Right atrium auricular region (tissue), 2 donors: ENCODE measurements around the gene COL27A1. TPM values are rescaled to one million over a fixed set of nuclear protein-coding genes. Genes with fewer than 3 reads are reported as not detected.

Experiments used
- DNase-seq: peaks from one replicate; pipeline ENCODE4 v3.0.0-alpha.2; 2019; ENCODE audit warnings: low spot score
- H3K27ac ChIP-seq, 2 donors: fragments of 200-600 bp; sonication (generic); 1 replicate in 1 of 2; 2 replicates in 1 of 2; pipeline ENCODE4 v1.5.1; 2016 to 2019
- H3K27me3 ChIP-seq, 2 donors: fragments of 200-600 bp; sonication (generic); one replicate each; pipeline versions ENCODE4 v1.5.1 to v1.6.0; 2017 to 2019
- H3K36me3 ChIP-seq: fragments of 200-600 bp; sonication (generic); one replicate; pipeline ENCODE4 v1.5.1; 2016
- H3K4me1 ChIP-seq, 2 donors: fragments of 200-600 bp; sonication (generic); one replicate each; pipeline versions ENCODE4 v1.5.1 to v1.6.0; 2017 to 2019
- H3K4me3 ChIP-seq, 2 donors: fragments of 200-600 bp; sonication (generic); 1 replicate in 1 of 2; 2 replicates in 1 of 2; pipeline ENCODE4 v1.5.1; 2017 to 2019; ENCODE audit warnings: mild to moderate bottlenecking in 1 of 2, moderate library complexity in 1 of 2
- H3K9me3 ChIP-seq, 2 donors: fragments of 200-600 bp; sonication (generic); one replicate each; pipeline ENCODE4 v1.5.1; 2019
- CTCF ChIP-seq, 2 donors: fragments of 200-600 bp; sonication (generic); IDR thresholded peaks; one replicate each; pipeline ENCODE4 v1.5.1; 2019; ENCODE audit warnings: antibody characterized with exemption in 2 of 2
- total RNA-seq, 2 donors: library from RNA; depleted of rRNA; stranded (reverse); fragments of >200 nt; gene quantifications; one replicate each; pipeline ENCODE4 v1.1.0, GENCODE V29; 2016

COL27A1 gene
- total RNA-seq, 2 donors from 2014 or later, result 1.5 to 2.7 TPM

DNA sequence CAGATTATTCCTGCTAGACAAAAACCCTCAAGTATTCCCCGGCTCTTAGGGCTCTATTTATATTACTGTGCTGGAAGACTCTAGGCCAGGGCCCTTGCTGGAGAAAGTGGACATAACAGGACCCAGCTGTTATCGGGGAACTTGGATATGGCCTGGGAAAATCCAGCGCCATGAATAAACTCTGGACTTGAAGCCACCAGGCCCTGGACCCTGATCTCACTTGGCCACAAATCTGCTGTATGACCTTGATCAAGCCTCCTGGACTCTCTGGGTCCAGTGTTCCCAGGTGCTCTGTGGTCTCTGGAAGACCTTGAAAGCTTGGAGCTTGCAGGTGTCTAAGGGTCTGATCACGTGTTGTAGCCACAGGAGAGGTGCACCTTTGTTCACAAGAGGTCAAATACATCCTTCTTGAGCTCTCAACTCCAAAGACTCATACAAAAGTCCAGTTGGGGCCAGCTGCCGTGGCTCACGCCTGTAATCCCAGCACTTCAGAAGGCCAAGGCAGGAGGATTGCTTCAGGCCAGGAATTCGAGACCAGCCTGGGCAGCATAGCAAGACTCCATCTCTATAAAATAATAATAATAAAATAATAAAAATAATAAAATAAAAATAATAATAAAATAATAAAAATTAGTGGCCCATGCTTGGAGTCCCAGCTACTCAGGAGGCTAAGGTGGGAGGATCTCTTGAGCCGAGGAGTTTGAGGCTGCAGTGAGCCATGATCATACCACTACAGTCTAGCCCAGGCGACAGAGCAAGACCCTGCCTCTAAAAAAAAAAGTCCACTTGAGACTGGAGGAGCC lies 26.5 kb downstream of the COL27A1 start:
- TF ChIP-seq CTCF (IDR thresholded peaks at IDR 0.05), result no peak
- Histone ChIP-seq H3K36me3 (no peaks in the 10 kb centered on the region), H3K27ac (peak overlapping the region; percentile 49 to 55), H3K27me3 (no peaks in the 10 kb centered on the region), H3K4me3 (no peak overlapping the region), H3K4me1 (peaks cover 0 to 61% of the 10 kb centered on the region in 2 donors), H3K9me3 (no peaks in the 10 kb centered on the region)
- no peak for DNase-seq

DNA sequence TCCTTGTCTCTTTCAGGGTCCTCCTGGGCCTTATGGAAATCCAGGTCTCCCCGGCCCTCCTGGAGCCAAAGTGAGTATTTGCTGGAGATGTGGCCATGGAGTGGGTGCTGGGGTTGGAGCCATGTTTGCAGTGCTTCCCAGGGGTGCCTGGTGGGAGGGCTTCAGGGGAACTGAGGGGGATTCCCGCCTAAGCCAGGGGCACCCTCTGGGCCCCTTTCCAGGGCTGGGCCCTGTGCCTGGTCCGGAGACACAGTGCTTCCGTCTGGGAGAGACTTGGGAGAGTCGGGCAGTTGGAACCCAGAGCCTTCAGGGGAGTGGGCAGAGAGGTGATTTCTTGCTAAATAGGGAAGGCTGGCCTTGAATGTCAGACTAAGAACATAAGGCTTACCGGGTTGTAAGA lies 27.7 kb downstream of the COL27A1 start:
- Histone ChIP-seq H3K9me3 (no peaks in the 10 kb centered on the region), H3K27me3 (no peaks in the 10 kb centered on the region), H3K4me3 (no peak overlapping the region), H3K4me1 (peaks cover 0 to 49% of the 10 kb centered on the region in 2 donors), H3K27ac (no peak overlapping the region), H3K36me3 (no peaks in the 10 kb centered on the region)
- no peak for DNase-seq
- no peak for TF ChIP-seq CTCF (IDR thresholded peaks at IDR 0.05)

DNA sequence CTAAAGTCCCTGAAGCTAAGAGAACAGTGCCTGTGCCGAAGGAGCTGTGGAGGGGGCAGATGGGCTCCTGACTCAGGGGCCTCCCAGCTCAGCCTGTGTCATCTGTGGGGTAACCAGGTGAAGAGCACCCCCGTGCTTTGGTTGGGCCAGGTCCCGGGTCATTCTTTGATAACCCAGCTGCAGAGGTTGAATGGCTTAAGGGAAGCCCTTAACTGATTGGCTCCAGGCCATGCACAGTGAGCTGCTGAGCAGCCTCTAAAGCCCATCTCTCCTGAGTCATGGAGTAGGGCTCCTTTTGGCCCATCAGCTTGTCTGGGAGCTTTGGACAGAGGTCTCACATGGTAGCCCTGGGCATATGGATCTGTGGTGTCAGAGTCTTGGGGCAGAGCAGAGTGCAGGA lies 28.7 kb downstream of the COL27A1 start:
- no peaks in the 10 kb centered on the region for H3K36me3 ChIP-seq
- TF ChIP-seq CTCF (IDR thresholded peaks at IDR 0.05), result no peak
- H3K9me3 ChIP-seq, result no peaks in the 10 kb centered on the region
- H3K27ac ChIP-seq, result no peak overlapping the region
- DNase-seq, result no peak
- H3K4me3 ChIP-seq, result no peak overlapping the region
- peaks cover 0 to 38% of the 10 kb centered on the region in 2 donors for H3K4me1 ChIP-seq
- H3K27me3 ChIP-seq, result no peaks in the 10 kb centered on the region

- H3K27me3 ChIP-seq, result no peaks in the 10 kb centered on the region
- peaks cover 0 to 6% of the 10 kb centered on the region in 2 donors for H3K9me3 ChIP-seq
- DNase-seq, result no peak
- H3K4me3 ChIP-seq, result no peak overlapping the region
- no peaks in the 10 kb centered on the region for H3K36me3 ChIP-seq
- no peak overlapping the region for H3K27ac ChIP-seq
- TF ChIP-seq CTCF (IDR thresholded peaks at IDR 0.05), result no peak
- peaks cover 0 to 33% of the 10 kb centered on the region in 2 donors for H3K4me1 ChIP-seq
Observed at GRCh38 chr9:114184866-114185265, 29.5 kb downstream of the COL27A1 start.

DNA sequence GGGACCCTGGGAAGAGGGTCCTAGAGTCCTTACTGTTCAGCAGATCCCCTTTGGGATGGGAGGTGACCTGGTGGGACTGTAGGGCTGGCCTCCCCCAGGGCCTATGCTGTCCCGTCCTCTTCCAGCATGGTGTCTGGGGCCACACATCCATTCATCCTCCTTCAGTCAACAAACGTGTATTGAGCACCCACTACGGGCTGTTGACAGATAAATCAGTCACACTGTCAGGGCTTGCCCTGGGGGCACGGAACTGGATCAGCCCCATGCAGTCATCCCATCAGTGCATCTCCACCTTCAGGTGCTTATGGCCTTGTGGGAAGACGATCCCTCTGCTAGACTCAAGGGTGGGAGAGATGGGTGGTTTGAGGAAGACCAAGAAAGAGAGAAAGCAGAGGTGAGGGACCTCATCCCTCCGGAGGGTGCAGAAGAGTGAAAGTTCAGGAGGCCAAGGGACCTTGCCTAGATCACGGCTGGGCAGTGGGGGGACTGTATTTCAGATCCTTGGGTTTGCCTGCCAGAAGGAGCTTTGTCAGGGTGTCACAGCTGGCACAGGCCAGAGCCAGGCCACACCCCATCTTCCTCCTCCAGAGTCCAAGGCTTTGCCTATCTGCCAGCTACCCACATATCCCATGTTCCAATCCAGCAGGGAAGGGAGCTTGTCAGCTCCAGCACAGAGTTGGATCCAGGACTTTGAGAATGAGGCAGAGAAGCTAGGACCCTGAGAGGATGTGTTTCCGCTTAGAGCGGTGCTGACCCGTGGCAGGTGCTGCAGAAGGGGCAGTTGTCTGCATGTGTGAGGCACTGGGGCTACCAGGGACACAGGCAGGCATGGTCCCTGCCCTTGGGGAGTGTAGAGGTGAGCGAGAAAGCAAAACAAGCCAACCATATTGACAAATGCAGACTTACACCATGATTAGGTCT lies 30.5 kb downstream of the COL27A1 start:
- DNase-seq, result no peak
- no peak for TF ChIP-seq CTCF (IDR thresholded peaks at IDR 0.05)
- Histone ChIP-seq H3K4me1 (peaks cover 0 to 24% of the 10 kb centered on the region in 2 donors), H3K27ac (no peak overlapping the region), H3K36me3 (no peaks in the 10 kb centered on the region), H3K9me3 (peaks cover 0 to 10% of the 10 kb centered on the region in 2 donors), H3K4me3 (no peak overlapping the region), H3K27me3 (no peaks in the 10 kb centered on the region)
